NCI-H128 (cell line): Measurements from ENCODE around the gene SHISA2.

ENCODE experiments used
- DNase-seq: peaks from one replicate; lab custom pipeline; 2025; ENCODE audit not compliant: unreplicated experiment; lab: John Stamatoyannopoulos, UW

The SHISA2 gene

DNA sequence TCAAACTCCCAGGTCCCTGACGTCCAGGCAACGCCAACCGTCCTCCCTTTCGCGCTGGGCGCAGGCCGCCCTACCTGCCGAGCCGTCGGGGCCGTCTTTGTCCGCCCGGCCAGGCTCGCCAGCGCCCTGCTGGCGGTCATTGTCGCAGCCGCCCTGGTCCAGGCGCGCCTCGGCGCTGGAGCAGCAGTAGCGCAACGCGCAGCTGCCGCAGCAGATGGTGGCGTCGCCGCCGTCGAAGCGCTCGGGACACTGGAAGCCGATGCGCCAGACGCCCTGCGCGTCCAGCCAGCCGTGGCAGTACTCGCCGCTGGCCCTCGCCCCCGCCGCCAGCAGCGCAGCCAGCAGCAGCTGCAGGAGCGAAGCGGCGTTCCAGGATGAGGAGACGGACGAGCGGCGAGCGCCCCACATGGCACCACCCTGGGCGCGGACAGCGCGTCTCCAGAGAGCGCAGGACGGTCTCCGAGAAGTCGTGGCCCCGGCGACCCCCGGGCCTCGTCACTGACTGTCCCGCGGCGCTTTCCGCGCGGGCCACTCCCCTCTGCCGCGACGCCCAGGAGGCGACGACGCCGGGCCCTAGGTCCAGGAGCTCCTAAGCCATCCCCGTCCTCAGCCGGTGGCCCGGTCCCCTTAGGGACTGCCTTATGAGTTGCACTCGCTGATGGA lies 1.1 kb downstream of the SHISA2 start:
- no peak for DNase-seq

DNA sequence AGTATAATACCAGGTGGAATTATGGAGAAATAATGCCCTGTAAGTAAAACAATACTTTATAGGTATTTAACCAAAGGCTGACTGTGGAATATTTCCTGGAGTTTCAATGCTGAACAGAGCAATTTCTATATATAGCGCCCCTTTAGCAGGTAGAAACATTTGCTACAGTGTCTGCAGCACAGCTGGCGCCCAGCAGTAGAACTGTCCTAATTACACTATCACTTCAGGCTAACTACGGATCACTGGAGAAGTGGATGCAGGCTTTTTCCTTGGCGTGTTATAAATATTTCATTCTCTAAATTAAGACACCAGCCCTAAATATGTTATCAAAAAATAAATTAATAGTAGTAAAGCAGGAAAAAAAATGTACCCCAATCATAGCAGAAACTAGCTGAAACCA lies 3.1 kb downstream of the SHISA2 start:
- DNase-seq, result no peak

- DNase-seq, result no peak
Measured at GRCh38 chr13:26047040-26047439, 4.8 kb downstream of the SHISA2 start.

GRCh38 chr13:26046639-26047038 lies 5.2 kb downstream of the SHISA2 start:
- no peak for DNase-seq

GRCh38 chr13:26045142-26045541 lies 6.7 kb downstream of the SHISA2 start:
- DNase-seq, result no peak

DNA sequence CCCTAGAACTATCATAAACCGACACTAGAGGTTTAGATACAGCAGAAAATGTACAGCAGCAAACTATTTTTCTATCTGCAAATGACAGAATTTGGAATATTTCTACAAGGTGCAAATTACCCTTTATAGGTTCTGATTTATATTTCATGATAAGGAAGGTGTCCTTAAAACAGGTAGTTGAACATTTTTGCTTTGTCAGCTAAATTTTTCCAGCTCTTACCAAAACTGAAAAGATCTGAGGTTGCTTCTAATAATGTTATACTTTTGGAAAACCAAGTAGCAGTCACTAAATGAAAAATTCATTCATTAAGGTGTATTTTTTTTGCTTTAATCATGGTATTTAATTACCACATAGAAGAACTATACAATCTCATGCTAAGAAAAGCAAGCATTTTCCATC lies 9.0 kb downstream of the SHISA2 start:
- no peak for DNase-seq

DNA sequence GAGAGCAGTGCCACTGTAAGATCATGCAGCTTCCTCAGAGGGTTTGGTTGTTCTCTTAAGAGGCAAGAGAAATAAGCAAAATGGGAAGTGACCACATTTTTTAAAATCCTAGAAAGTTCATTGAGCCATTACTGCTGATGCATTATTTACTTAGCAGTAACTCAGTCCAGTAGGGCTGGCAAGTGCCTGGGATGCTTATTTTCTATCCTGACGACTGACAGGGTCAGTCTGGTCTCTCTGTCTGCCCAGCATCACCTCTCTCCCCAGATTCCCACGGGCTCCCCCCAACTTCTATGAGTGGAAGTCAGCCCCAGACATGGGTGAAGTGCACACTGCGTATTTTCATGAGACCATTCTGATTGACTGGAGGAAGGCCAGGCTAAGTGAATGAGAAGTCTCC lies 10.4 kb downstream of the SHISA2 start:
- DNase-seq, result no peak

DNA sequence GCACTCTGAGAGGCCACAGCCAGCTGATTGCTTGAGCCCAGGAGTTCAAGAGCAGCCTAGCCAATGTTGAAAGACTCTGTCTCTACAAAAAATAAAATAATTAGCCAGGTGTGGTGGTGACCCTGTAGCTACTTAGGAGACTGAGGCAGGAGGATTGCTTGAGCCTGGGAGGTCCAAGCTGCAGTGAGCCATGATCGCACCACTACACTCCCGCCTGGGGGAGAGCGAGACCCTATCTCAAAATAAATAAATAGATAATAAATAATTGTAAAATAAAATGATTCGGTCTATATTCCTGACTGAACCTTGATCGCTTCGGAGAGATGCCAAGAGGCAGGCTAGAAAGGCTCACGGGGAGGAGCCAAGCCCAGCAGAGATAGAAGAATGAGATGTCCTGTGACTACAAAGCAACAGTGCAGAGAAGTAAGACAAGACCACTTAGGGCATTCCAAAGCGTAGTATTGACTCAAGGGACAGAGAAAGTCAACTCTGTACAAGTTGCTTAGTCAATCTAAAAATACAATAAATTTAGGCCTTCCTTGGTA lies 12.8 kb downstream of the SHISA2 start:
- no peak for DNase-seq

GRCh38 chr13:26037302-26037701 lies 14.5 kb downstream of the SHISA2 start:
- DNase-seq, result no peak

- no peak for DNase-seq
Measured at GRCh38 chr13:26036383-26036782, 15.4 kb downstream of the SHISA2 start.

- no peak for DNase-seq
Measured at GRCh38 chr13:26034018-26034417, 17.8 kb downstream of the SHISA2 start.

DNA sequence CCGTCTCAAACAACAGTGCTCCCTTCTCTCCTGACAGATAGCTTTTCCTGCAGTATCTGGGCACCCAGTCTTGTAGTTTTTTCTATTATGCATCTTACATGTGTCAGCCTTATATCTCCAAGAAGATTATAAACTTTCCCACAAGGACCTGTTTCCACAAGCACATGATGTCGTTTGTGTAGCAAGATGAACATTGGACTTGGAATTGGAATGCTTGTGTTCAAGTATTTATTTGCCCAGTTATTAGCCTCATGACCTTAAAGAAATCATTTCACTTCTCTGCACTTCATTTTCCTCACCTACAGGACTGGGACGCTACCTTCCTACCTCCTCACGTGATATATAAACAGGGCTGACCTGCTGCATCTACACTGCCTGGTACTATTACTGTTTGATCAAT lies 21.5 kb downstream of the SHISA2 start:
- DNase-seq, result no peak

DNA sequence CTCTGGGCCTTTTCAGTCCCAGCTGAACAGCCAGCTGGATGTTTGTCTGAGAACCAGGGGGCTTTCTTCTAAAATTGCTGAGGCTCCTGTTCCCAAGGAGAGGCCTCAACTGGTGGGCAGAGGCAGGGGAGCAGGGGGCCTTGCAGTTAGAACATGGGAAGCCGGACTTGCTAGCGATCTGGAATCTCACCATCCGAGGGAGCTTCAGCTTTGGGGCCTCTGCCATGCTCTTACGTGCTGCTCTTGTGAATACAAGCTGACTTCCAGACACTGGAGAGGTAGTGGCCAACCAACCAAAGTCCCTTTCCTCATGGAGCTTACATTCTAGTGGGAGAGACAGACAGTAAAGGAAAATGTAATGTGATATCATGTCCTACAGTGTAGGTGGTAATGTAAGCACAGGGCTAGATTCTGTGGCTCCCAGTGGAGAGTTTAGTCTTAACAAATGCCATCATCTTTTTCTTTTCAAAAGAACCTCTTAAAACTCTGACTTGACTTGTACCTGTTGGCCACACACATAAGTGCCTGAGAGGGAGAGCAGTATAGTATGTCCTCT lies 22.2 kb downstream of the SHISA2 start:
- DNase-seq, result no peak

DNA sequence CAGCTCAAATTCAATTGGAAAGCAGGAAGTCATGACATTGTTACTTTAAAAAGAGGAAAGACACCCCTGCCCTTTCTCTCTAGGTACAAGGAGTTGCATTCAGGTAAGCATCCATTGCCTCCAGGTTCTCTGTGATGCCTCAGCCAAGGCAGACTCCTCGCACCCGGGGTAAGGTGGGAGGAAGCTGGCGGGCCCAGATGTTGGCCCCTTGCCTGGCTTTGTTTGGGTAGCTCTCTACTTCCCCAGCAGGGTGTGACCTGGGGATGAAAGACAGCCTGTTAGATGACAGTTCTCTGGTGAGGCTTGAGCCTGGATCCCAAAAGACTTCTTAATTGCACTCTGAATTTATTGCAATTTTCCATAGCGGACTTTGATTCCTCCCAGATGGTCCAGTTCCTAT lies 25.6 kb downstream of the SHISA2 start:
- no peak for DNase-seq

DNA sequence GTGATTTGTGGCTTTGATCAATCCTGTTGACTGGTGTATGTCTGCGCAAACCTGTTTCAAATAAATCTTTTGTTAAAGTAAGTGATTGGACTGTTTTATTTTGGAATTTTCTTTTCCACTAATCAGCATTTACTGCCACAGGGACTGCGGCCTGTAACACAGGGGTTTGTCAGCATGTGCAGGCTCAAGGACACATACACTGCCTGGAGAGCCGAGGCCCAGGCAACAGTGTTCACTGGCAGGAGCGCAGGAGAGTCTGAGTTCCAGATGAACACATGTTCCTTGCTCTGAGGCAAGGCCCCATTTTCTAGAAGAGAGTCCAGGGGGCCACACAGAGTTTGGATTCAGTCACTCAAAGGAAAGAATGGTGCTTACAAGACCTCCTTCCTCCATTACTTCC lies 26.0 kb downstream of the SHISA2 start:
- no peak for DNase-seq

- no peak for DNase-seq
Measured at GRCh38 chr13:26025196-26025595, 26.6 kb downstream of the SHISA2 start.

DNA sequence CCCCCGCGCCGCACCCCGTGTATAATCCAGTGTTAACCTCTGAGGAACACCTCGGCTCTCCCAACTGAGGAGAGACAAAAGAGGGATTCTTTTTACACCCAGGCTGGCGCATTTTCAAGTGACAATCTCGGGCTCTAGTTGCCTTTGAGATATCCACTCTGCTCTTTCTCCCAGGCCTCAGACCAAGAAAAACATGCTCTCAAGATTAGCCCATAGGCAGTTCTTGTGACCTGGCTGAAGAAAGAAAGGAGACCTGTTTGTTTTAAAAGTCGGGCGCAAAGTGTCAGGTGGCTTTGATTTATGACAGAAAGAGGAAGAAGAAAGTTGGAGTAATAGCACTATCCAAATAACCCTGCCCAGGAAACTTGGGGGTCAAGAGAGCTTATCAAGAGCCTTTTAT lies 27.3 kb downstream of the SHISA2 start:
- DNase-seq, result no peak

GRCh38 chr13:26022538-26023292 lies 29.1 kb downstream of the SHISA2 start:
- DNase-seq, result no peak

GRCh38 chr13:26021956-26022355 lies 29.9 kb downstream of the SHISA2 start:
- DNase-seq, result no peak

DNA sequence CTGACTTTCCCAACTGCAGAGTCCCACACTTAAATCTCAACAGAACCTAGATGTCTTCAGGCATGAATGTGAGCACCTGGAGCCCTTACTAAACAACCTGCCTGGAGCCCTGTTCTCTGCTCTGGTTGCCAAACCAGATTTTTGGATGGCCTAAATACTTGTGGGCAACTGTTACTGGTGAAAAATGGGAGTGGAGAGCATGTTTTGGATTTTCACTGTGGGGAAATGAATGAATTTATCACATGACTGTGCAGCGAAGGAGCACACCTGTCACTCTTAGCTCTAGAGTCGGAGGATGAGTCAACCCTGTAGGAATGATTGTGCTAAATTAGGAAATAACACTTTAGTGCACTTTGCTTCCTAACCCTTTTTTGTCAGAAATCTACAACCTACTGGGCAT lies 30.3 kb downstream of the SHISA2 start:
- no peak for DNase-seq

DNA sequence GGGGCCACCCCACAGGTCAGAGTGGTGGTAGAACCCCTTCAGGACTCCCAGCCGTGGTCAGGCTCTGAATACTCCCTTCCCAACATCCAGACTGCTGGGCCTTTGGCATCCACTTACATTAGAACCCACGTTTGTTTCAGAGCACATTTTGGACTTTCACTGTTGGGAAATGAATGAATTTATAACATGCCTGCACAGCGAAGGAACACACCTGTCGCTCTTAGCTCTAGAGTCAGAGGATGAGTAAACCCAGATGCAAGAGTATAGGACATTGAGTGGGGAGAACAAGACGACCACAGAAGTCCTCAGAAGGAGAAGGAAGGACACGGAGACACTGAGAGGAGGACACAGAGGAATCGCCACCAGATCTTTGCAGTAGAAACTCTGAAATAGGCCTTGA lies 30.9 kb downstream of the SHISA2 start:
- DNase-seq, result no peak
